HG02938 (cell line): ENCODE measurements around the gene ENPP7.

Experiments used
- ATAC-seq: cut with Tn5 transposase; IDR thresholded peaks from one replicate; pipeline ENCODE4 v1.9.1; 2021; ENCODE audit warnings: mild to moderate bottlenecking, moderate library complexity; ENCODE audit not compliant: unreplicated experiment

The ENPP7 gene

GRCh38 chr17:79702550-79703236, 28.1 kb upstream of the ENPP7 start:
- no peak for ATAC-seq

GRCh38 chr17:79704691-79705090, 26.1 kb upstream of the ENPP7 start:
- ATAC-seq: no peak

- no peak for ATAC-seq
Measured at GRCh38 chr17:79705674-79706073, 25.1 kb upstream of the ENPP7 start.

GRCh38 chr17:79706931-79707850, 23.6 kb upstream of the ENPP7 start:
- ATAC-seq: no peak

GRCh38 chr17:79707931-79708891, 22.5 kb upstream of the ENPP7 start:
- no peak for ATAC-seq

GRCh38 chr17:79711715-79712305, 18.9 kb upstream of the ENPP7 start:
- ATAC-seq: no peak

GRCh38 chr17:79713391-79713790, 17.4 kb upstream of the ENPP7 start:
- no peak for ATAC-seq

- no peak for ATAC-seq
Measured at GRCh38 chr17:79714176-79715097, 16.3 kb upstream of the ENPP7 start.

GRCh38 chr17:79715098-79715942, 15.4 kb upstream of the ENPP7 start:
- ATAC-seq: no peak

- no peak for ATAC-seq
Measured at GRCh38 chr17:79715943-79716797, 14.6 kb upstream of the ENPP7 start.

- no peak for ATAC-seq
Measured at GRCh38 chr17:79720705-79721292, 9.9 kb upstream of the ENPP7 start.

GRCh38 chr17:79721993-79722671, 8.6 kb upstream of the ENPP7 start:
- ATAC-seq: no peak

GRCh38 chr17:79722787-79723186, 8.0 kb upstream of the ENPP7 start:
- ATAC-seq: no peak

- ATAC-seq: no peak
Measured at GRCh38 chr17:79728169-79728907, 2.4 kb upstream of the ENPP7 start.

- ATAC-seq: no peak
Measured at GRCh38 chr17:79728908-79729471, 1.8 kb upstream of the ENPP7 start.

- no peak for ATAC-seq
Measured at GRCh38 chr17:79729761-79730160, 982 bp upstream of the ENPP7 start.
